ENCODE results near the gene SEPHS2.
"Not testable (repeated sequence)": the region's sequence is repeated elsewhere in the genome, so short reads cannot be mapped to it uniquely, and the experiment has no call there.

Gene SEPHS2

DNA sequence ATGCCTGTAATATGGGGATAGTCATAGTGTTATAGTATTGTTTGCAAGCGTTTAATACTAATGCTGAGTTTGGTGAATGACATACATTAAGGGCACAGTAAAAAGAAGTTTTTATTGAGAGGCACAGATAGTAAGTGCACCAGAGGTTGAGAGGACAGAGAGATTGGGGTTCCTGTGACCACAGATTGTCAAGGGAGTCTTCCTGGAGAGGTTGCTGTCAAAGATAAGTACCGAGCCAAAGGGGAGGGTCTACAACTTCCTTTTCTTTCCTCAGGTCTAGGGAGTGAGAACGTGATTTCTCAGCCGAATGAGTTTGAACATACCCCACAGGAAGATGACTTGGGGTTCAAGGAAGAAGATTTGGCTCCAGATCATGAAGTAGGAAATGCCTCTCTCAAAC is 48.6 kb downstream of the SEPHS2 start:
- DNase-seq, result no peak

DNA sequence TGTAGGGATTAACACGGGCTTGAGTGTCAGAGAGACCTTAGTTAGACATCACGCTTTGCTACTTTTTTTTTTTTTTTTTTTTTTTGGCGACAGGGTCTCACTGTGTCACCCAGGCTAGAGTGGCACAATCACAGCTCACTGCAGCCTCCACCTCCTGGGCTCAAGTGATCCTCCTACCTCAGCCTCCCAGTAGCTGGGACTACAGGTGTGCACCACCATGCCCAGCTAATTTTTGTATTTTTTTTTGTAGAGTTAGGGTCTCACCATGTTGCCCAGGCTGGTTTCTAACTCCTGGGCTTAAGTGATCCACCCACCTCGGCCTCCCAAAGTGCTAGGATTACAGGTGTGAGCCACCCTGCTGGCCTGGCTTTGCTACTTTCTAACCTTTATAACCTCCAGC is 49.0 kb downstream of the SEPHS2 start:
- DNase-seq, result not testable (repeated sequence)

DNA sequence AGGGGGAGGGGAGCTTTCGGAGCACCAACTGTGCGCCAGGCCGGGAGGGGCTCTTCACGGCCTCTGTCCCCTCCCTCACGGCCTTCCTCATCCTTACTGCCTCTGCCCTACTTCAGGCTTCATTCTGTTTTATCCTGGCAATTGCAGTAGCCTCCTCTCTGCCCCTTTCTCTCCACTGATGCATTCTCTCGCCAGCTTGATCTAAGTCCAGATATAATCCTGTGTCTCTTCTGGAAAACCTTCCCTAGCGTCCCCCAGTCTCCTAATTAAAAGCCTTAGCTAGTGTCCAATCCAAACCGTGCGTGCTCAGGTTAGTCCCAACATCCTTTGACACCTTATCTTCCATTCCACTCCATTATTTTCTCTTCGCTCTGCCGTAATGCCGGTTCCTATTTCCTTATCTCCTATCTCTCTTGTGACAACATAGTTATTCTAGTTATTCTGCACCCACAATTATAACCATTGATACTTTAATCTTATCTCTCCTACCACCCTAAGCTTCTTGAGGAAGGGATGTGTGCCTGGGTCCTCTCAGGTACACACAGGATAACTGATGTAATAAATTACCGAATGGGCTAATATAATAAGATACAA is 49.6 kb downstream of the SEPHS2 start:
- DNase-seq, result no peak

DNA sequence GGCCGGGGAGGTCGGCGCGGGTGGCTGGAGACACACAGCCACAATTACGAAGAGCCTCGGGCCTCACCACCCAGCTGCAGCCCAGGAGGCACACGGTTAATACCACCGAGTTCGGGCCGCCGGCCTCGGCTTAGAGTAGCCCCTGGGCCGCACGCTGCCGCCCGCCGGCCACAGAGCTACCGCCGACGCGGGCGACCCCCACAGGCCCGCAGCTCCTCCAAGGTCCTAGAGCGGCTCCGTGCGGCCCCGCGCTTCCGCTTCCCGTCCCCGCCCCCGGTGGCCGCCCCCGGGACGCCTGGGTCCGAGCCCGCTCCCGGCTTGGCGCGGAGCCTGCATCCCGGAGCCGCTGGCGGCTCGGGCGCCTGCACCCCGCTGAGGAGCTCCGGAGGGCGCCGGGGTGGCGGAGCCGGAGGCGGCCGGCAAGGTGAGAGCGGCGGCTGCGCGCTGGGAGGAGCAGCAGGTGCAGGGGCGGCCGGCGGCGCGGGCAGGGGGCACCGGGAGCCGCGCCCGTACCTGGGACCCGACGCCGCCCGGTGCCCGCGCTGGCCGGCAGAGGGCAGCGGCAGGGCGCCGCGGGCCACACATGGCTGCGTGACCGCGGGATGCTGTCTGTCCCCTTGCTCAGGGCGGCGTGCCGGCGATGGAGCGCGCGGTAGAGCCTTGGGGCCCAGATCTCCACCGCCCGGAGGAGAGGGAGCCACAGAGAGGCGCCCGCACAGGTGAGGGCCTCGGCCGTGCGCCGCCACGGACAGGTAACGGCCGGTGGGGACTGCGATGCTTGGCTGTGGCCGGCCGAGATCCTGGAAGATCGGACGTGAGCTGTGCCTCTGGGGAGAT is 50.3 kb downstream of the SEPHS2 start, which contains the start of gene ZNF48:
Gene ZNF48 (plus strand): TSS at position 266 of the 837 bp plus-strand sequence. CDS start 375 bp downstream, at position 641.
- peak; percentile 70 for DNase-seq

DNA sequence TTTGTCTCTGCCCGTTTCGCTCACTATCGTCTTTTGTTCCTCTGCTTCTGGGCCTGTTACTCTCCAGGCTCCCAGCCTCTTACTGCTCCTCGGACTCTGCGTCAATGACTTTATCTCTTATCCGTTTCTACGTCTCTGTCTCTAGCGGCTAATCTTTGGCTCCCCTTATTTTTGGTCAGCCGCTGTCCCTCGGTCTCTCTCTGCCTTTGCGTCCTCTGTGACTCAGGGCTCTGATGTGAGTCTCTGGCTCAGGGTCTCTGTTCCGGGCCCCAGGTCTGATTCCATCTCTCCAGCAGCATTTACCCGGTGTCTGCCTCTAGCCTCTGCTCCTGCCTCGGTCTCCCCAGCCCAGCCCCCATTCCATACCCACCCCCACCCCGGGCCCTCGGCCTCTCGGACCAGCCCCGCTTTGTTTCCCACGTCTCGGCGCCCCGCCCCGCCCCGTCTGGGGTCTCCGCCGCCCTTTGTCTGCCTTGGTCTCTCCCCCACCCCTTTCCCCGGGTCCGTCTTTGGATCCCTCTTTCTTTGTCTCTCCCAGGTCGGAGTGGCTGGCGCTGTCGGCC is 51.0 kb downstream of the SEPHS2 start:
- no peak for DNase-seq

Measured in CD4-positive, alpha-beta T cell treated with Interleukin-6 for 4 hours (primary cell).